GM23248 (cell line): Measurements from ENCODE around the gene AGMO. TPM values are rescaled to one million over a fixed set of nuclear protein-coding genes. Genes with fewer than 3 reads are reported as not detected.

Source experiments
- DNase-seq: peaks from one replicate; pipeline ENCODE4 v3.0.0-alpha.2; 2015
- H2AFZ ChIP-seq: fragments of 200-600 bp; sonication (generic); 2 replicates; pipeline ENCODE4 v1.6.1; 2016; ENCODE audit warnings: antibody characterized with exemption
- H3F3A ChIP-seq: fragments of 200-600 bp; sonication (generic); 2 replicates; pipeline ENCODE4 v1.6.1; 2016; ENCODE audit warnings: mild to moderate bottlenecking, antibody characterized with exemption, mixed run types; ENCODE audit not compliant: insufficient read depth
- H3K27ac ChIP-seq: fragments of 200-600 bp; sonication (generic); 2 replicates; pipeline ENCODE4 v1.5.1; 2016; ENCODE audit warnings: mild to moderate bottlenecking
- H3K27me3 ChIP-seq: fragments of 200-600 bp; sonication (generic); replicated peaks from 2 replicates; pipeline ENCODE4 v1.6.1; 2016; ENCODE audit warnings: mild to moderate bottlenecking; ENCODE audit not compliant: insufficient read depth
- H3K36me3 ChIP-seq: fragments of 200-600 bp; sonication (generic); 2 replicates; pipeline ENCODE4 v1.6.1; 2016; ENCODE audit warnings: low read depth, mild to moderate bottlenecking
- H3K4me1 ChIP-seq: fragments of 200-600 bp; sonication (generic); 2 replicates; pipeline ENCODE4 v1.6.1; 2016; ENCODE audit warnings: mild to moderate bottlenecking; ENCODE audit not compliant: insufficient read depth
- H3K4me2 ChIP-seq: fragments of 200-600 bp; sonication (generic); one replicate; pipeline ENCODE4 v1.6.1; 2016; ENCODE audit warnings: mild to moderate bottlenecking; ENCODE audit not compliant: unreplicated experiment
- H3K4me3 ChIP-seq: fragments of 200-600 bp; sonication (generic); 2 replicates; pipeline ENCODE4 v1.5.1; 2016; ENCODE audit warnings: mild to moderate bottlenecking
- H3K79me2 ChIP-seq: fragments of 200-600 bp; sonication (generic); 2 replicates; pipeline ENCODE4 v1.6.1; 2016; ENCODE audit warnings: mild to moderate bottlenecking; ENCODE audit not compliant: insufficient read depth
- H3K9ac ChIP-seq: fragments of 200-600 bp; sonication (generic); 2 replicates; pipeline ENCODE4 v1.6.1; 2016; ENCODE audit warnings: mild to moderate bottlenecking
- H3K9me2 ChIP-seq: fragments of 200-600 bp; sonication (generic); 2 replicates; pipeline ENCODE4 v1.6.1; 2016; ENCODE audit warnings: mixed run types, mild to moderate bottlenecking, moderate library complexity; ENCODE audit not compliant: insufficient read depth
- H3K9me3 ChIP-seq: fragments of 200-600 bp; sonication (generic); one replicate; pipeline ENCODE4 v1.6.1; 2017; ENCODE audit warnings: low read depth
- H4K20me1 ChIP-seq: fragments of 200-600 bp; sonication (generic); 2 replicates; pipeline ENCODE4 v1.6.0; 2016; ENCODE audit not compliant: insufficient read depth
- EZH2 ChIP-seq: fragments of 200-600 bp; sonication (generic); IDR thresholded peaks from 2 replicates; pipeline ENCODE4 v1.6.1; 2018; ENCODE audit warnings: antibody characterized with exemption, mild to moderate bottlenecking; ENCODE audit not compliant: insufficient read depth, poor library complexity, severe bottlenecking
- EZH2phosphoT487 ChIP-seq: fragments of 200-600 bp; sonication (generic); IDR thresholded peaks from 2 replicates; pipeline ENCODE4 v1.6.1; 2018; ENCODE audit warnings: antibody characterized with exemption, moderate library complexity, mild to moderate bottlenecking, low read depth; ENCODE audit not compliant: insufficient read depth
- WGBS, 2 experiments: methylation state at CpG; one replicate each; pipeline ENCODE4 v1.1.6; 2015 to 2017; ENCODE audit warnings: low lambda C conversion rate in 2 of 2, low coverage in 1 of 2; ENCODE audit errors: missing lambda C conversion rate in 2 of 2; 5-methylcytosine and 5-hydroxymethylcytosine counted together
- in situ Hi-C: fragments of 300-500 bp; cut with MboI; formaldehyde crosslinking; loops from 2 replicates; pipeline ENCODE4 v1.15.0; 2020
- polyA plus RNA-seq: library from polyadenylated mRNA; unstranded; fragments of >200 nt; fragmentation: Nextera tagmentation; extraction: Ambion mirVana; gene quantifications from 2 replicates; pipeline ENCODE4 v1.2.1, GENCODE V29; 2016
- total RNA-seq: library from RNA; depleted of rRNA; stranded (reverse); fragments of >200 nt; shearing (Covaris generic); gene quantifications from 2 replicates; pipeline ENCODE4 v1.2.3, GENCODE V29; 2014

The AGMO gene
- total and polyA plus RNA-seq, 2 experiments from 2014 or later, result not detected

DNA sequence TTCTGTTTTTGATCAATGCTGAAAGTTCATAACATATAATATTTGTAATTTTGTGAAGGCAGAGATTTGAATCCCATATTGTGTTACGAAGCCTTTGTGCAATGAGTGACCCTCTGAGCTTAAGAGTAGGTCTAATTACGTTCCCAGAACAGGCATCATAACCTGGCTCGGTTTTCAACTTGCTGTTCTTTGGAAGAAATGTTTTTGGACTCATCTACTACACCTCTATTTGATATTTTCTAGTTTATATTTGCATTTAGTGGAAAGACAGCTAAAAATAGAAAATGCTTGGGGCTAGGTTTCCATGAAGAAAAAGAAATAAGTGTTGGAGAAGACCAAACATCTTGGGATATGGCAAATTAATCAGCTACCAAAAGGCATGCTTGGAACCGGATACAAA lies 234.8 kb downstream of the AGMO start:
- Histone ChIP-seq H3K36me3 (no peaks in the 10 kb centered on the region), H3K4me3 (no peak overlapping the region), H3K4me2 (no peak overlapping the region), H3K9me3 (no peaks in the 10 kb centered on the region), H4K20me1 (no peaks in the 10 kb centered on the region), H3K9me2 (no peaks in the 10 kb centered on the region), H3K9ac (no peak overlapping the region), H3K27me3 (no peaks in the 10 kb centered on the region), H3K27ac (no peak overlapping the region), H3F3A (no peaks in the 10 kb centered on the region), H3K79me2 (no peaks in the 10 kb centered on the region), H2AFZ (no peak overlapping the region), H3K4me1 (peaks cover 5% of the 10 kb centered on the region; the same call in 1 of the 2 replicates)
- DNase-seq, result no peak
- TF ChIP-seq EZH2phosphoT487 (no peak), EZH2 (no peak)
- 69 to 75% methylated on average over 4 of the region's 4 CpGs for WGBS, 2 experiments
- in situ Hi-C loops, result no loop called here

DNA sequence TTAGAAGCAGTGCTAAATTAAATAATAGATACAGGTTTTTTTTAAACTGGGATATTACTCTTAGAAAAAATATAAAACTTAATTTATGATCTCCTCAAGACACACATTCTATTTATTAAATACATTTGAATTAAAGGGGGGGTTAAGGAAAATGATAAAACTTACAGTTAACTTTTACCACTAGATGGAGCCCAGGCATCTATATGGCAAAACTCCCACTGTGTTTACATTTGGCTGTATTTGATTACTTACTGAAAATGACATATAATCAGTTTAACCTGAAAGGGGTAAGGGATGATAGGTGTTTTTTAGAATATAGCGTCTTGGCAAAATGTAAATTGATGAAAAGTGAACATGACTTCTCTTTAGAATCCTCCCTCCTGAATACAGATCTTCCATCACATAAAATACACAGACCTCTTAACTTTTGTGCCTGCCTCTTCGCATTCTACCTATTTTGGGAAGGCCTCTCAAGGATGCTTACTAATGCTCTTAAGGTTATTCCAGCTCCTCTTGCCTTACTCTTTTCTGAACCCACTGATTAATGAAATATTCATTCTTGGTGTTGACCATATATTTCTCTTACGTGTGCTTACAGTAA lies 235.7 kb downstream of the AGMO start:
- Histone ChIP-seq H3F3A (no peaks in the 10 kb centered on the region), H3K36me3 (no peaks in the 10 kb centered on the region), H3K9me2 (no peaks in the 10 kb centered on the region), H3K4me2 (no peak overlapping the region), H3K27me3 (no peaks in the 10 kb centered on the region), H2AFZ (no peak overlapping the region), H3K9ac (no peak overlapping the region), H4K20me1 (no peaks in the 10 kb centered on the region), H3K4me1 (peaks cover 5% of the 10 kb centered on the region; the same call in 1 of the 2 replicates), H3K79me2 (no peaks in the 10 kb centered on the region), H3K9me3 (no peaks in the 10 kb centered on the region), H3K4me3 (no peak overlapping the region), H3K27ac (no peak overlapping the region)
- in situ Hi-C loops, result no loop called here
- 68% methylated on average over 3 of the region's 3 CpGs for WGBS, 2 experiments
- TF ChIP-seq EZH2 (no peak), EZH2phosphoT487 (no peak)
- DNase-seq, result peak; percentile 61

DNA sequence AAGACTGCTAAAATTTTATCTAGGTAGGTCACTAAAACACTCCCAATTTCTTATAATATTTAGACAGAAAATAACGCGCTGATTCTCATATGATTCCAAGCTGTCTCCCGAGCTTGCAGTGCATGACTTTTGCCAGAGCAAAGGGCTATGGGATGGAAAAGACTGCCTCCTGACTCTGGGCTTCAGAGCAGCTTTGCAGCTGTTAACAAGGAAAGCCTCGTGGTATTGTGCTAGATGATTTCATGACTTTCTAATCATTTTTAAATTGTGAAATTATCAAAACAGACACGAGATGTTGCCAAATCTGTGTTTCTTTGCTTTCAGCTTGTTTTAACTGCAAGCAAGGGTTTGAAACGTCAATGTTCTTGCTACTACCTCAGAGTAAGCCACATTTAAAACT lies 238.3 kb downstream of the AGMO start:
- WGBS, 2 experiments, result 8 to 9% methylated on average over 6 of the region's 6 CpGs
- Histone ChIP-seq H3K79me2 (no peaks in the 10 kb centered on the region), H4K20me1 (no peaks in the 10 kb centered on the region), H3K4me1 (peaks cover 5% of the 10 kb centered on the region; the same call in 1 of the 2 replicates), H3F3A (no peaks in the 10 kb centered on the region), H3K9me3 (no peaks in the 10 kb centered on the region), H3K27me3 (no peaks in the 10 kb centered on the region), H2AFZ (peak overlapping the region; percentile 72), H3K36me3 (no peaks in the 10 kb centered on the region), H3K9ac (no peak overlapping the region), H3K27ac (no peak overlapping the region), H3K4me2 (peak overlapping the region; percentile 0), H3K9me2 (no peaks in the 10 kb centered on the region), H3K4me3 (no peak overlapping the region)
- in situ Hi-C loops, result loop anchor here (25.0 kb wide), 2 partner anchors 389 to 1239 kb away; no protein-coding TSS in a partner anchor
- peak; percentile 23 for DNase-seq
- TF ChIP-seq EZH2phosphoT487, result no peak
- no peak for TF ChIP-seq EZH2

DNA sequence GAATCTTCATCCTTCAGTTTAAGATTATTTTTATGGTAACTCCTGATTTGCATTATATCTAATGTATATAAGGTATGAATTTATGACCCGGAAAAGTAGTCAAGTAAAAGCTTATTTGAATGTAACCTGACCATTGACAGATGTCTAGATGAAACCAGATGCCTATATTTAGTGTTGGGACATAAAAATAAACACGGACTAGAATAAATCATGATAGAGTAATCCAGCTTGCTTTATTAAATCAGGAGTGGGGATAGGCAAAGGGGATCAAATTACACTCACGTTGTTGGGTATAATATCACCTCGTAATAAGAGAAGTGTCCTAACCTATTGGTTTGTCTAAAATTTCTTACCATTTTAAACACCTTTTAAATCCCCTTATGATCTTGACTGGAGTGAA lies 244.6 kb downstream of the AGMO start:
- in situ Hi-C loops, result loop anchor here (10.0 to 25.0 kb wide), 3 partner anchors 395 to 1245 kb away; no protein-coding TSS in a partner anchor
- Histone ChIP-seq H4K20me1 (no peaks in the 10 kb centered on the region), H3K36me3 (no peaks in the 10 kb centered on the region), H3K9ac (no peak overlapping the region), H3K79me2 (no peaks in the 10 kb centered on the region), H2AFZ (no peak overlapping the region), H3K4me1 (no peaks in the 10 kb centered on the region), H3K27ac (no peak overlapping the region), H3K27me3 (no peaks in the 10 kb centered on the region), H3K9me2 (no peaks in the 10 kb centered on the region), H3F3A (no peaks in the 10 kb centered on the region), H3K9me3 (no peaks in the 10 kb centered on the region), H3K4me3 (no peak overlapping the region), H3K4me2 (no peak overlapping the region)
- DNase-seq, result no peak
- TF ChIP-seq EZH2phosphoT487, result no peak
- TF ChIP-seq EZH2, result no peak
- WGBS, 2 experiments, result 44 to 51% methylated on average over 4 of the region's 4 CpGs
